Panc1 (cell line): Measurements from ENCODE around the gene RPN2. TPM values are rescaled to one million over a fixed set of nuclear protein-coding genes. Genes with fewer than 3 reads are reported as not detected.

Experiments used
- ATAC-seq: fragments of 200-7000 bp; cut with Tn5 transposase; 2 replicates; pipeline ENCODE4 v1.9.1; 2020; ENCODE audit warnings: mild to moderate bottlenecking, moderate library complexity
- BruUV-seq: library from RNA; stranded (reverse); fragments of 400-500 nt; replicated peaks from 2 replicates; lab custom pipeline; 2021; lab: Mats Ljungman, UMichigan
- CTCF ChIA-PET: fragments of 300-600 bp; sonication (Branson Sonifier 250); formaldehyde crosslinking; loops from one replicate; lab custom pipeline; 2022; ENCODE audit warnings: antibody characterized with exemption; lab: Charles Lee
- POLR2A ChIA-PET: fragments of 300-600 bp; sonication (Branson Sonifier 250); formaldehyde crosslinking; loops from one replicate; lab custom pipeline; 2022; ENCODE audit warnings: antibody characterized with exemption; lab: Charles Lee
- DNase-seq: peaks from one replicate; pipeline ENCODE4 v3.0.0-alpha.2; 2010; ENCODE audit warnings: low read depth, low spot score
- H3K27ac ChIP-seq: 2 replicates; pipeline ENCODE4 v1.5.1; 2011; ENCODE audit warnings: mild to moderate bottlenecking, low read length, inconsistent platforms
- H3K27me3 ChIP-seq: fragments of 200-500 bp; sonication (Bioruptor generic); 2 replicates; pipeline ENCODE4 v1.6.0; 2014; ENCODE audit warnings: low read length, inconsistent platforms; ENCODE audit not compliant: control insufficient read depth, insufficient read depth
- H3K36me3 ChIP-seq: fragments of 200-500 bp; sonication (Bioruptor generic); 2 replicates; pipeline ENCODE4 v1.5.1; 2014; ENCODE audit warnings: inconsistent platforms, mild to moderate bottlenecking, low read length, moderate library complexity; ENCODE audit not compliant: control insufficient read depth, insufficient read depth
- H3K4me1 ChIP-seq: 2 replicates; pipeline ENCODE4 v1.5.1; 2011; ENCODE audit warnings: inconsistent platforms, mild to moderate bottlenecking, low read length, moderate library complexity; ENCODE audit not compliant: control insufficient read depth, insufficient read depth
- H3K4me3 ChIP-seq, 2 experiments: 2 replicates each; pipeline ENCODE4 v1.5.1; 2011 to 2012; ENCODE audit warnings: low read depth in 2 of 2, low read length in 2 of 2, mild to moderate bottlenecking in 2 of 2, inconsistent platforms in 1 of 2, moderate library complexity in 1 of 2
- H3K9me3 ChIP-seq: fragments of 200-500 bp; sonication (Bioruptor generic); 2 replicates; pipeline ENCODE4 v1.5.1; 2014; ENCODE audit warnings: low read depth, mild to moderate bottlenecking, inconsistent platforms, low read length, moderate library complexity; ENCODE audit not compliant: control insufficient read depth, insufficient read depth
- POLR2AphosphoS5 ChIP-seq: IDR thresholded peaks from 2 replicates; pipeline ENCODE4 v1.6.1; 2012; ENCODE audit warnings: mild to moderate bottlenecking, low read depth, low read length, moderate library complexity
- SIN3A ChIP-seq: IDR thresholded peaks from 2 replicates; pipeline ENCODE4 v1.6.1; 2012; ENCODE audit warnings: low read depth, mild to moderate bottlenecking, low read length, moderate library complexity, borderline replicate concordance; ENCODE audit not compliant: insufficient read depth
- TCF7L2 ChIP-seq: IDR thresholded peaks from 2 replicates; pipeline ENCODE4 v1.6.1; 2011; ENCODE audit warnings: mild to moderate bottlenecking, low read depth, low read length, inconsistent platforms
- in situ Hi-C: cut with HindIII; loops from 2 replicates; pipeline ENCODE4 v1.10.0; 2016; ENCODE audit warnings: low sequenced_read_pairs, low pct_unique_long_range_greater_than_20kb
- intact Hi-C: fragments of 100-400 bp; cut with micrococcal nuclease; formaldehyde crosslinking; loops from one replicate; pipeline ENCODE4 v1.10.0; 2022; ENCODE audit not compliant: unreplicated experiment
- total RNA-seq: library from RNA; stranded (reverse); gene quantifications from one replicate; pipeline ENCODE4 v1.2.1, GENCODE V29; 2021; ENCODE audit not compliant: unreplicated experiment
- TF ChIP-seq, protein P1 (sequence below): fragments of 450-650 bp; IDR thresholded peaks from 2 replicates; pipeline ENCODE4 v1.5.1; 2017; ENCODE audit warnings: mild to moderate bottlenecking
- TF ChIP-seq, protein P2 (sequence below), 2 experiments: IDR thresholded peaks; 2 replicates each; pipeline ENCODE4 v1.6.1; 2011 to 2012; ENCODE audit warnings: low read depth in 2 of 2, control low read depth in 1 of 2, low read length in 1 of 2, mild to moderate bottlenecking in 1 of 2, moderate library complexity in 1 of 2; ENCODE audit not compliant: insufficient read depth in 1 of 2

The RPN2 gene
- total RNA-seq, 1 experiment from 2014 or later, result 250 TPM

DNA sequence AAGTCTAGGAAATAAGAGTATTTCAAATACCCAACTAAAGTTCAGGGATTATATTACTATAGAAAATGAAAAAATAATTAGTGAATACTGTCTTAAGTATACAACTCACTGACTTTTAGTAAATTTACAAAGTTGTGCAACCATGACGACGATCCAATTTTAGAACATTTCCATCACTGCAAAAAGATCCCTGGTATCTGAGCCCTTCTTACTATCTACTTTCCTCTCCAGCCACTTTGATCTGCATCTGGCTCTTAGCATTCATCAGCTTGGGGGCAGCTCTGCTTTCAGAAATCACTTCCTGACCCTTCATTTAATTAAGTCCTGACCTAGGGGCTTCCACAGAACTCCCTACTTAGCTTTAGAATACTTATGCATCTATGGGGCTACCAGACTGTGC lies 45.2 kb upstream of the RPN2 start:
- intact Hi-C loops, result no loop called here

DNA sequence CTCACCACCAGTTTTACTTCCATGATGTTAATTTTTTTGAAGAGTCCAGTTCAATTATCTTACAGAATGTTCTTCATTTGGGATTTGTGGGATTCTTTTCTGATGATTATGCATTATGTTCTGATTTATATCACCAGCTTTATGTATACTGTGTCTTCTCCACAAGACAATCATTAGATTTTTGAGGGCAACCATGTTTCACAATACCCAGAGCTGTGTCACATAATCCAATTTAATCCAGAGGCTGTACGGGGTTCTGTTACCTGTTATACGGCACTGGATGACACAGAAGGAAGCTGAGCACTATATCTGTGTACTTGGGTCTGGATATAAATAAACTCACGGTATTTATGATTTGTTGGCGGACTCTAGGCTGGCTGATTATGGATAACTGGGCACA lies 41.6 kb upstream of the RPN2 start:
- in situ Hi-C loops, result no loop called here
- BruUV-seq, result no TSS peak
- ATAC-seq, result no peak
- Histone ChIP-seq H3K4me3 (no peak overlapping the region), H3K9me3 (no peaks in the 10 kb centered on the region), H3K27me3 (no peaks in the 10 kb centered on the region; the same call in 1 of the 2 replicates), H3K27ac (no peak overlapping the region), H3K4me1 (no peaks in the 10 kb centered on the region), H3K36me3 (no peaks in the 10 kb centered on the region)
- intact Hi-C loops, result no loop called here
- no peak for DNase-seq
- TF ChIP-seq TCF7L2 (no peak), SIN3A (no peak), POLR2AphosphoS5 (no peak)
- TF ChIP-seq, protein P1, sequence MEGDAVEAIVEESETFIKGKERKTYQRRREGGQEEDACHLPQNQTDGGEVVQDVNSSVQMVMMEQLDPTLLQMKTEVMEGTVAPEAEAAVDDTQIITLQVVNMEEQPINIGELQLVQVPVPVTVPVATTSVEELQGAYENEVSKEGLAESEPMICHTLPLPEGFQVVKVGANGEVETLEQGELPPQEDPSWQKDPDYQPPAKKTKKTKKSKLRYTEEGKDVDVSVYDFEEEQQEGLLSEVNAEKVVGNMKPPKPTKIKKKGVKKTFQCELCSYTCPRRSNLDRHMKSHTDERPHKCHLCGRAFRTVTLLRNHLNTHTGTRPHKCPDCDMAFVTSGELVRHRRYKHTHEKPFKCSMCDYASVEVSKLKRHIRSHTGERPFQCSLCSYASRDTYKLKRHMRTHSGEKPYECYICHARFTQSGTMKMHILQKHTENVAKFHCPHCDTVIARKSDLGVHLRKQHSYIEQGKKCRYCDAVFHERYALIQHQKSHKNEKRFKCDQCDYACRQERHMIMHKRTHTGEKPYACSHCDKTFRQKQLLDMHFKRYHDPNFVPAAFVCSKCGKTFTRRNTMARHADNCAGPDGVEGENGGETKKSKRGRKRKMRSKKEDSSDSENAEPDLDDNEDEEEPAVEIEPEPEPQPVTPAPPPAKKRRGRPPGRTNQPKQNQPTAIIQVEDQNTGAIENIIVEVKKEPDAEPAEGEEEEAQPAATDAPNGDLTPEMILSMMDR, result no peak
- TF ChIP-seq, protein P2, sequence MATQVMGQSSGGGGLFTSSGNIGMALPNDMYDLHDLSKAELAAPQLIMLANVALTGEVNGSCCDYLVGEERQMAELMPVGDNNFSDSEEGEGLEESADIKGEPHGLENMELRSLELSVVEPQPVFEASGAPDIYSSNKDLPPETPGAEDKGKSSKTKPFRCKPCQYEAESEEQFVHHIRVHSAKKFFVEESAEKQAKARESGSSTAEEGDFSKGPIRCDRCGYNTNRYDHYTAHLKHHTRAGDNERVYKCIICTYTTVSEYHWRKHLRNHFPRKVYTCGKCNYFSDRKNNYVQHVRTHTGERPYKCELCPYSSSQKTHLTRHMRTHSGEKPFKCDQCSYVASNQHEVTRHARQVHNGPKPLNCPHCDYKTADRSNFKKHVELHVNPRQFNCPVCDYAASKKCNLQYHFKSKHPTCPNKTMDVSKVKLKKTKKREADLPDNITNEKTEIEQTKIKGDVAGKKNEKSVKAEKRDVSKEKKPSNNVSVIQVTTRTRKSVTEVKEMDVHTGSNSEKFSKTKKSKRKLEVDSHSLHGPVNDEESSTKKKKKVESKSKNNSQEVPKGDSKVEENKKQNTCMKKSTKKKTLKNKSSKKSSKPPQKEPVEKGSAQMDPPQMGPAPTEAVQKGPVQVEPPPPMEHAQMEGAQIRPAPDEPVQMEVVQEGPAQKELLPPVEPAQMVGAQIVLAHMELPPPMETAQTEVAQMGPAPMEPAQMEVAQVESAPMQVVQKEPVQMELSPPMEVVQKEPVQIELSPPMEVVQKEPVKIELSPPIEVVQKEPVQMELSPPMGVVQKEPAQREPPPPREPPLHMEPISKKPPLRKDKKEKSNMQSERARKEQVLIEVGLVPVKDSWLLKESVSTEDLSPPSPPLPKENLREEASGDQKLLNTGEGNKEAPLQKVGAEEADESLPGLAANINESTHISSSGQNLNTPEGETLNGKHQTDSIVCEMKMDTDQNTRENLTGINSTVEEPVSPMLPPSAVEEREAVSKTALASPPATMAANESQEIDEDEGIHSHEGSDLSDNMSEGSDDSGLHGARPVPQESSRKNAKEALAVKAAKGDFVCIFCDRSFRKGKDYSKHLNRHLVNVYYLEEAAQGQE (IDR thresholded peaks at IDR 0.05; ENCODE audit: insufficient read depth in 1 of 2, low read depth in 2 of 2, low read length in 1 of 2), result no peak
- ChIA-PET CTCF (no interaction called here), POLR2A (no interaction called here)

More for the DNA sequence above, 45.2 kb upstream of the RPN2 start:
- H3K4me3 ChIP-seq, result no peak overlapping the region
- CTCF ChIA-PET, result no interaction called here
- H3K27ac ChIP-seq, result no peak overlapping the region
- in situ Hi-C loops, result no loop called here
- TF ChIP-seq, protein P1, result no peak
- TF ChIP-seq, protein P2 (IDR thresholded peaks at IDR 0.05; ENCODE audit: insufficient read depth in 1 of 2, low read depth in 2 of 2, low read length in 1 of 2), result no peak
- TF ChIP-seq SIN3A (no peak), POLR2AphosphoS5 (no peak), TCF7L2 (no peak)
- H3K27me3 ChIP-seq, result no peaks in the 10 kb centered on the region; the same call in 1 of the 2 replicates
- POLR2A ChIA-PET, result interaction anchor here (0.5 kb wide), 1 partner anchor 374 kb away, joined by 3 read pairs; no protein-coding TSS in a partner anchor
- no peak for DNase-seq
- no TSS peak for BruUV-seq
- ATAC-seq, result no peak
- H3K4me1 ChIP-seq, result no peaks in the 10 kb centered on the region
- H3K36me3 ChIP-seq, result no peaks in the 10 kb centered on the region
- H3K9me3 ChIP-seq, result no peaks in the 10 kb centered on the region
